WTC11 (cell line): ENCODE data around the gene ZFHX3. TPM values are rescaled to one million over a fixed set of nuclear protein-coding genes. Genes with fewer than 3 reads are reported as not detected.

ENCODE experiments used
- ATAC-seq: fragments of 200-7000 bp; cut with Tn5 transposase; 2 replicates; pipeline ENCODE4 v1.10.0; 2021; ENCODE audit warnings: mild to moderate bottlenecking, moderate library complexity
- CTCF ChIA-PET: fragments of 300-600 bp; sonication (Branson Sonifier 250); formaldehyde crosslinking; loops from one replicate; lab custom pipeline; 2021; ENCODE audit warnings: antibody characterized with exemption; lab: Charles Lee
- POLR2A ChIA-PET: fragments of 350-600 bp; sonication (Branson Sonifier 250); formaldehyde crosslinking; loops from one replicate; lab custom pipeline; 2021; ENCODE audit warnings: antibody characterized with exemption; lab: Charles Lee
- DNase-seq: peaks from one replicate; pipeline ENCODE4 v3.0.0; 2021; ENCODE audit warnings: low spot score
- H3K27ac Mint-ChIP-seq: 2 replicates; pipeline ENCODE4 v1.8.0; 2021; ENCODE audit warnings: mixed read lengths
- H3K27me3 Mint-ChIP-seq: 2 replicates; pipeline ENCODE4 v1.8.0; 2021; ENCODE audit warnings: low read depth, mild to moderate bottlenecking, moderate library complexity, mixed read lengths
- H3K36me3 Mint-ChIP-seq: 2 replicates; pipeline ENCODE4 v1.8.0; 2021; ENCODE audit warnings: mixed read lengths
- H3K4me1 Mint-ChIP-seq: 2 replicates; pipeline ENCODE4 v1.8.0; 2022; ENCODE audit warnings: mixed read lengths
- H3K4me3 Mint-ChIP-seq: 2 replicates; pipeline ENCODE4 v1.8.0; 2021; ENCODE audit warnings: mild to moderate bottlenecking, moderate library complexity, mixed read lengths
- H3K9me3 Mint-ChIP-seq: 2 replicates; pipeline ENCODE4 v1.8.0; 2021; ENCODE audit warnings: mixed read lengths
- AR ChIP-seq: fragments of 250-450 bp; sonication (Bioruptor Pico); IDR thresholded peaks from 2 replicates; pipeline ENCODE4 v1.9.0; 2021; ENCODE audit warnings: mild to moderate bottlenecking
- CREB1 ChIP-seq: sonication (generic); formaldehyde crosslinking; IDR thresholded peaks from 2 replicates; pipeline ENCODE4 v1.8.0; 2023; ENCODE audit warnings: mild to moderate bottlenecking, missing genetic modification reagents
- CREM ChIP-seq: sonication (generic); formaldehyde crosslinking; IDR thresholded peaks from 2 replicates; pipeline ENCODE4 v1.8.1; 2022; ENCODE audit warnings: mild to moderate bottlenecking, missing genetic modification reagents, moderate library complexity
- E2F1 ChIP-seq: sonication (generic); formaldehyde crosslinking; IDR thresholded peaks from 2 replicates; pipeline ENCODE4 v1.8.0; 2022; ENCODE audit warnings: mild to moderate bottlenecking, missing genetic modification reagents
- ESRRA ChIP-seq: sonication (generic); formaldehyde crosslinking; IDR thresholded peaks from 2 replicates; pipeline ENCODE4 v1.8.1; 2022; ENCODE audit warnings: mild to moderate bottlenecking, missing genetic modification reagents, borderline replicate concordance
- FOXJ3 ChIP-seq: sonication (generic); formaldehyde crosslinking; IDR thresholded peaks from 2 replicates; pipeline ENCODE4 v1.9.0; 2021; ENCODE audit warnings: missing genetic modification reagents, mild to moderate bottlenecking, borderline replicate concordance
- FOXP4 ChIP-seq: sonication (generic); formaldehyde crosslinking; IDR thresholded peaks from 2 replicates; pipeline ENCODE4 v1.8.0; 2022; ENCODE audit warnings: mild to moderate bottlenecking, missing genetic modification reagents
- GTF2I ChIP-seq: fragments of 250-450 bp; sonication (Bioruptor Pico); conservative IDR thresholded peaks from 2 replicates; pipeline ENCODE4 v1.4.0; 2021; ENCODE audit warnings: mild to moderate bottlenecking
- HMGA2 ChIP-seq: fragments of 250-450 bp; sonication (Bioruptor Pico); IDR thresholded peaks from 2 replicates; pipeline ENCODE4 v1.4.0; 2021; ENCODE audit warnings: mild to moderate bottlenecking, moderate library complexity
- IRF2 ChIP-seq: sonication (generic); formaldehyde crosslinking; IDR thresholded peaks from 2 replicates; pipeline ENCODE4 v1.8.0; 2022; ENCODE audit warnings: low read depth, missing genetic modification reagents, borderline replicate concordance
- KAT7 ChIP-seq: sonication (generic); formaldehyde crosslinking; IDR thresholded peaks from 2 replicates; pipeline ENCODE4 v1.8.1; 2023; ENCODE audit warnings: missing genetic modification reagents, mild to moderate bottlenecking, borderline replicate concordance
- MXD4 ChIP-seq: fragments of 250-450 bp; sonication (Bioruptor Pico); IDR thresholded peaks from 2 replicates; pipeline ENCODE4 v1.8.0; 2021; ENCODE audit warnings: mild to moderate bottlenecking, moderate library complexity, borderline replicate concordance
- TP53 ChIP-seq: sonication (generic); formaldehyde crosslinking; IDR thresholded peaks from 2 replicates; pipeline ENCODE4 v1.8.1; 2023; ENCODE audit warnings: mild to moderate bottlenecking, missing genetic modification reagents
- ZNF317 ChIP-seq: sonication (generic); formaldehyde crosslinking; IDR thresholded peaks from 2 replicates; pipeline ENCODE4 v1.8.1; 2023; ENCODE audit warnings: low read depth, mild to moderate bottlenecking, moderate library complexity, missing genetic modification reagents, borderline replicate concordance
- total RNA-seq: library from RNA; stranded (reverse); gene quantifications from 3 replicates; pipeline ENCODE4 v1.2.3, GENCODE V29; 2021
- TF ChIP-seq, protein P1 (sequence below): fragments of 250-450 bp; sonication (Bioruptor Pico); IDR thresholded peaks from 2 replicates; pipeline ENCODE4 v1.9.0; 2021; ENCODE audit warnings: moderate library complexity, mild to moderate bottlenecking, inconsistent platforms, borderline replicate concordance
- TF ChIP-seq, protein P2 (sequence below): sonication (generic); formaldehyde crosslinking; IDR thresholded peaks from 2 replicates; pipeline ENCODE4 v1.8.1; 2022; ENCODE audit warnings: mild to moderate bottlenecking, missing genetic modification reagents, moderate library complexity, borderline replicate concordance
- TF ChIP-seq, protein P3 (sequence below): sonication (generic); formaldehyde crosslinking; IDR thresholded peaks from 2 replicates; pipeline ENCODE4 v1.8.1; 2023; ENCODE audit warnings: mild to moderate bottlenecking, missing genetic modification reagents, moderate library complexity
- TF ChIP-seq, protein P4 (sequence below): sonication (generic); formaldehyde crosslinking; IDR thresholded peaks from 2 replicates; pipeline ENCODE4 v1.8.1; 2022; ENCODE audit warnings: low read depth, mild to moderate bottlenecking, moderate library complexity, missing genetic modification reagents, borderline replicate concordance
- TF ChIP-seq, protein P5 (sequence below): sonication (generic); formaldehyde crosslinking; IDR thresholded peaks from 2 replicates; pipeline ENCODE4 v1.8.0; 2023; ENCODE audit warnings: missing genetic modification reagents
- TF ChIP-seq, protein P6 (sequence below): fragments of 250-450 bp; sonication (Bioruptor Pico); IDR thresholded peaks from 2 replicates; pipeline ENCODE4 v1.9.0; 2021; ENCODE audit warnings: mild to moderate bottlenecking

ZFHX3 gene
- total RNA-seq, 1 experiment from 2014 or later: 5.7 TPM

GRCh38 chr16:72897707-72898106 is 150.2 kb downstream of the ZFHX3 start:
- no peak for TF ChIP-seq AR
- TF ChIP-seq, protein P1, sequence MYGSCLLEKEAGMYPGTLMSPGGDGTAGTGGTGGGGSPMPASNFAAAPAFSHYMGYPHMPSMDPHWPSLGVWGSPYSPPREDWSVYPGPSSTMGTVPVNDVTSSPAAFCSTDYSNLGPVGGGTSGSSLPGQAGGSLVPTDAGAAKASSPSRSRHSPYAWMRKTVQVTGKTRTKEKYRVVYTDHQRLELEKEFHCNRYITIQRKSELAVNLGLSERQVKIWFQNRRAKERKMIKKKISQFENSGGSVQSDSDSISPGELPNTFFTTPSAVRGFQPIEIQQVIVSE (CRISPR knock-in tag): no peak
- TF ChIP-seq CREB1 (CRISPR knock-in tag): no peak
- TF ChIP-seq TP53 (CRISPR knock-in tag): no peak
- TF ChIP-seq, protein P2, sequence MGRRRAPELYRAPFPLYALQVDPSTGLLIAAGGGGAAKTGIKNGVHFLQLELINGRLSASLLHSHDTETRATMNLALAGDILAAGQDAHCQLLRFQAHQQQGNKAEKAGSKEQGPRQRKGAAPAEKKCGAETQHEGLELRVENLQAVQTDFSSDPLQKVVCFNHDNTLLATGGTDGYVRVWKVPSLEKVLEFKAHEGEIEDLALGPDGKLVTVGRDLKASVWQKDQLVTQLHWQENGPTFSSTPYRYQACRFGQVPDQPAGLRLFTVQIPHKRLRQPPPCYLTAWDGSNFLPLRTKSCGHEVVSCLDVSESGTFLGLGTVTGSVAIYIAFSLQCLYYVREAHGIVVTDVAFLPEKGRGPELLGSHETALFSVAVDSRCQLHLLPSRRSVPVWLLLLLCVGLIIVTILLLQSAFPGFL (CRISPR knock-in tag): no peak
- no peak for TF ChIP-seq E2F1 (CRISPR knock-in tag)
- TF ChIP-seq, protein P3, sequence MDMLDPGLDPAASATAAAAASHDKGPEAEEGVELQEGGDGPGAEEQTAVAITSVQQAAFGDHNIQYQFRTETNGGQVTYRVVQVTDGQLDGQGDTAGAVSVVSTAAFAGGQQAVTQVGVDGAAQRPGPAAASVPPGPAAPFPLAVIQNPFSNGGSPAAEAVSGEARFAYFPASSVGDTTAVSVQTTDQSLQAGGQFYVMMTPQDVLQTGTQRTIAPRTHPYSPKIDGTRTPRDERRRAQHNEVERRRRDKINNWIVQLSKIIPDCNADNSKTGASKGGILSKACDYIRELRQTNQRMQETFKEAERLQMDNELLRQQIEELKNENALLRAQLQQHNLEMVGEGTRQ: no peak
- no peak for TF ChIP-seq ESRRA (CRISPR knock-in tag)
- no peak for TF ChIP-seq ZNF317 (CRISPR knock-in tag)
- TF ChIP-seq, protein P4, sequence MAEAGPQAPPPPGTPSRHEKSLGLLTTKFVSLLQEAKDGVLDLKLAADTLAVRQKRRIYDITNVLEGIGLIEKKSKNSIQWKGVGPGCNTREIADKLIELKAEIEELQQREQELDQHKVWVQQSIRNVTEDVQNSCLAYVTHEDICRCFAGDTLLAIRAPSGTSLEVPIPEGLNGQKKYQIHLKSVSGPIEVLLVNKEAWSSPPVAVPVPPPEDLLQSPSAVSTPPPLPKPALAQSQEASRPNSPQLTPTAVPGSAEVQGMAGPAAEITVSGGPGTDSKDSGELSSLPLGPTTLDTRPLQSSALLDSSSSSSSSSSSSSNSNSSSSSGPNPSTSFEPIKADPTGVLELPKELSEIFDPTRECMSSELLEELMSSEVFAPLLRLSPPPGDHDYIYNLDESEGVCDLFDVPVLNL (CRISPR knock-in tag): no peak
- TF ChIP-seq CREM (CRISPR knock-in tag): no peak
- ATAC-seq (no peak), DNase-seq (no peak)
- Mint-ChIP-seq H3K9me3 (no peaks in the 10 kb centered on the region), H3K4me1 (0 out of 2 replicates have a peak, but pooled peaks cover 6% of the 10 kb centered on the region), H3K36me3 (no peaks in the 10 kb centered on the region), H3K27ac (no peak overlapping the region), H3K27me3 (no peaks in the 10 kb centered on the region), H3K4me3 (no peak overlapping the region)
- CTCF ChIA-PET: no interaction called here
- POLR2A ChIA-PET: no interaction called here

DNA sequence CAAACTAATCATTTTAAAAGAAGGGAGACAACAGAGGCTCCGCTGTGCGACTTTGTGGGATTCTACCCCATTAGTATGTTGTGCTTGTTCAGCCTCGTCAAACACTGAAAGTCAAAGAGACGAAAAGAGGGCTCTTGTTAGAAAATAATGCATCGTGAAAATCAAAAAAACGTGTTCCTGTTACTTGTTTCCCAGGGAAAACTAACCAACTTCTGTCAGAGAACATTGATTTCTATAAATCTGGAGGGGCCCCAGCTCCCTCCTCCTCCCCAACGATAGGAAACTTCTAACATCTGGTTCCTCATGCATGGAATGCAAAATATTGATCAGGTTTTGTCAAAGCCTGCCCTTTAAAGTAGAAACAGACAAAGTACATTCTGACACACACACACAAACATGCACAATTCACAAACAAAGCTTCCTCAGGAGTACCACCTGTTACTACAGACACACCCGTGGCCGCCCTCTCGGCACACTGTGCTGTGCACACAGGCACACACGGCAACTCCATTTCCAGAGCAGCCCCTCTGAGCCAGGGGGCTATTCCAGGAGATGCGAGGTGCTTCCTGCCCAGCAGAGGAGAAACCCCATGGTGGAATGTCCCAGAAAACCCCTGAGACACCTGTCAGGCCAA is 151.3 kb downstream of the ZFHX3 start:
- Mint-ChIP-seq H3K27me3 (no peaks in the 10 kb centered on the region), H3K27ac (no peak overlapping the region), H3K36me3 (no peaks in the 10 kb centered on the region), H3K4me1 (0 out of 2 replicates have a peak, but pooled peaks cover 3% of the 10 kb centered on the region), H3K9me3 (no peaks in the 10 kb centered on the region), H3K4me3 (no peak overlapping the region)
- ChIA-PET CTCF (no interaction called here), POLR2A (no interaction called here)
- ATAC-seq (no peak), DNase-seq (no peak)
- TF ChIP-seq, protein P5, sequence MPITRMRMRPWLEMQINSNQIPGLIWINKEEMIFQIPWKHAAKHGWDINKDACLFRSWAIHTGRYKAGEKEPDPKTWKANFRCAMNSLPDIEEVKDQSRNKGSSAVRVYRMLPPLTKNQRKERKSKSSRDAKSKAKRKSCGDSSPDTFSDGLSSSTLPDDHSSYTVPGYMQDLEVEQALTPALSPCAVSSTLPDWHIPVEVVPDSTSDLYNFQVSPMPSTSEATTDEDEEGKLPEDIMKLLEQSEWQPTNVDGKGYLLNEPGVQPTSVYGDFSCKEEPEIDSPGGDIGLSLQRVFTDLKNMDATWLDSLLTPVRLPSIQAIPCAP: no peak
- TF ChIP-seq FOXP4 (CRISPR knock-in tag) (no peak), ESRRA (CRISPR knock-in tag) (no peak), HMGA2 (CRISPR knock-in tag) (no peak), CREM (CRISPR knock-in tag) (no peak), FOXJ3 (no peak), KAT7 (CRISPR knock-in tag) (no peak), E2F1 (CRISPR knock-in tag) (no peak), GTF2I (CRISPR knock-in tag) (no peak), MXD4 (CRISPR knock-in tag) (no peak), IRF2 (CRISPR knock-in tag) (no peak)
- TF ChIP-seq, protein P6, sequence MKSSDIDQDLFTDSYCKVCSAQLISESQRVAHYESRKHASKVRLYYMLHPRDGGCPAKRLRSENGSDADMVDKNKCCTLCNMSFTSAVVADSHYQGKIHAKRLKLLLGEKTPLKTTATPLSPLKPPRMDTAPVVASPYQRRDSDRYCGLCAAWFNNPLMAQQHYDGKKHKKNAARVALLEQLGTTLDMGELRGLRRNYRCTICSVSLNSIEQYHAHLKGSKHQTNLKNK (CRISPR knock-in tag): no peak
